Panc1 (cell line): ENCODE data around the gene FSTL5. TPM values are rescaled to one million over a fixed set of nuclear protein-coding genes. Genes with fewer than 3 reads are reported as not detected.
"Not testable (repeated sequence)": the region's sequence is repeated elsewhere in the genome, so short reads cannot be mapped to it uniquely, and the experiment has no call there.

Source experiments
- ATAC-seq: fragments of 200-7000 bp; cut with Tn5 transposase; 2 replicates; pipeline ENCODE4 v1.9.1; 2020; ENCODE audit warnings: mild to moderate bottlenecking, moderate library complexity
- BruUV-seq: library from RNA; stranded (reverse); fragments of 400-500 nt; replicated peaks from 2 replicates; lab custom pipeline; 2021; lab: Mats Ljungman, UMichigan
- CTCF ChIA-PET: fragments of 300-600 bp; sonication (Branson Sonifier 250); formaldehyde crosslinking; loops from one replicate; lab custom pipeline; 2022; ENCODE audit warnings: antibody characterized with exemption; lab: Charles Lee
- POLR2A ChIA-PET: fragments of 300-600 bp; sonication (Branson Sonifier 250); formaldehyde crosslinking; loops from one replicate; lab custom pipeline; 2022; ENCODE audit warnings: antibody characterized with exemption; lab: Charles Lee
- DNase-seq: peaks from one replicate; pipeline ENCODE4 v3.0.0-alpha.2; 2010; ENCODE audit warnings: low read depth, low spot score
- H3K27ac ChIP-seq: 2 replicates; pipeline ENCODE4 v1.5.1; 2011; ENCODE audit warnings: mild to moderate bottlenecking, low read length, inconsistent platforms
- H3K27me3 ChIP-seq: fragments of 200-500 bp; sonication (Bioruptor generic); 2 replicates; pipeline ENCODE4 v1.6.0; 2014; ENCODE audit warnings: low read length, inconsistent platforms; ENCODE audit not compliant: control insufficient read depth, insufficient read depth
- H3K36me3 ChIP-seq: fragments of 200-500 bp; sonication (Bioruptor generic); 2 replicates; pipeline ENCODE4 v1.5.1; 2014; ENCODE audit warnings: inconsistent platforms, mild to moderate bottlenecking, low read length, moderate library complexity; ENCODE audit not compliant: control insufficient read depth, insufficient read depth
- H3K4me1 ChIP-seq: 2 replicates; pipeline ENCODE4 v1.5.1; 2011; ENCODE audit warnings: inconsistent platforms, mild to moderate bottlenecking, low read length, moderate library complexity; ENCODE audit not compliant: control insufficient read depth, insufficient read depth
- H3K4me3 ChIP-seq, 2 experiments: 2 replicates each; pipeline ENCODE4 v1.5.1; 2011 to 2012; ENCODE audit warnings: low read depth in 2 of 2, low read length in 2 of 2, mild to moderate bottlenecking in 2 of 2, inconsistent platforms in 1 of 2, moderate library complexity in 1 of 2
- H3K9me3 ChIP-seq: fragments of 200-500 bp; sonication (Bioruptor generic); 2 replicates; pipeline ENCODE4 v1.5.1; 2014; ENCODE audit warnings: low read depth, mild to moderate bottlenecking, inconsistent platforms, low read length, moderate library complexity; ENCODE audit not compliant: control insufficient read depth, insufficient read depth
- CTCF ChIP-seq: fragments of 450-650 bp; IDR thresholded peaks from 2 replicates; pipeline ENCODE4 v1.5.1; 2017; ENCODE audit warnings: mild to moderate bottlenecking
- POLR2AphosphoS5 ChIP-seq: IDR thresholded peaks from 2 replicates; pipeline ENCODE4 v1.6.1; 2012; ENCODE audit warnings: mild to moderate bottlenecking, low read depth, low read length, moderate library complexity
- REST ChIP-seq, 2 experiments: IDR thresholded peaks; 2 replicates each; pipeline ENCODE4 v1.6.1; 2011 to 2012; ENCODE audit warnings: low read depth in 2 of 2, control low read depth in 1 of 2, low read length in 1 of 2, mild to moderate bottlenecking in 1 of 2, moderate library complexity in 1 of 2; ENCODE audit not compliant: insufficient read depth in 1 of 2
- SIN3A ChIP-seq: IDR thresholded peaks from 2 replicates; pipeline ENCODE4 v1.6.1; 2012; ENCODE audit warnings: low read depth, mild to moderate bottlenecking, low read length, moderate library complexity, borderline replicate concordance; ENCODE audit not compliant: insufficient read depth
- TCF7L2 ChIP-seq: IDR thresholded peaks from 2 replicates; pipeline ENCODE4 v1.6.1; 2011; ENCODE audit warnings: mild to moderate bottlenecking, low read depth, low read length, inconsistent platforms
- in situ Hi-C: cut with HindIII; loops from 2 replicates; pipeline ENCODE4 v1.10.0; 2016; ENCODE audit warnings: low sequenced_read_pairs, low pct_unique_long_range_greater_than_20kb
- intact Hi-C: fragments of 100-400 bp; cut with micrococcal nuclease; formaldehyde crosslinking; loops from one replicate; pipeline ENCODE4 v1.10.0; 2022; ENCODE audit not compliant: unreplicated experiment
- total RNA-seq: library from RNA; stranded (reverse); gene quantifications from one replicate; pipeline ENCODE4 v1.2.1, GENCODE V29; 2021; ENCODE audit not compliant: unreplicated experiment

Gene FSTL5
- total RNA-seq, 1 experiment from 2014 or later, result 0.67 TPM

DNA sequence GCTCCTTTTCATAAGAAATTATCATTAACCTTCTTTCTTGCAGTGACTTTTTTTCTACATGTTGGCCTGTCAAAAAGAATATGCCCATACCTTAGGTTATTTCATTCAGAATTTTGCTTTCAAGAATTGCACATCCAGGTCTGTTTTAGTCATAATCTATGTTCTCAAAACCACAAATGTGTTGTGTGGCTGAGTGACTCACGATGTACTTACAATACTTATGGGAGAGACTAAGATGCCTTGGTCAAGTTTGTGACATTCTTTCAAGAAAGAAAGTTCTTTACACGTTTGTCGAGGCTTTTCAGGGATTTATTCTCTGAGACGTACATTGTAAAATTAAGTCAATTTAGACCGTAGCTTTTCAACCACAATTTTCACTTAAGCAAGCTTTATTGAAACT is 396.7 kb downstream of the FSTL5 start:
- intact Hi-C loops, result no loop called here
- Histone ChIP-seq H3K9me3 (no peaks in the 10 kb centered on the region), H3K4me1 (no peaks in the 10 kb centered on the region), H3K4me3 (no peak overlapping the region), H3K27me3 (no peaks in the 10 kb centered on the region), H3K36me3 (no peaks in the 10 kb centered on the region), H3K27ac (no peak overlapping the region)
- POLR2A ChIA-PET, result no interaction called here
- in situ Hi-C loops, result no loop called here
- BruUV-seq, result no TSS peak
- DNase-seq, result no peak
- CTCF ChIA-PET, result no interaction called here
- no peak for TF ChIP-seq SIN3A
- no peak for TF ChIP-seq TCF7L2
- ATAC-seq, result no peak

- Histone ChIP-seq H3K27me3 (no peaks in the 10 kb centered on the region), H3K4me1 (no peaks in the 10 kb centered on the region), H3K36me3 (no peaks in the 10 kb centered on the region), H3K9me3 (no peaks in the 10 kb centered on the region), H3K4me3 (no peak overlapping the region), H3K27ac (no peak overlapping the region)
- TF ChIP-seq CTCF (no peak), POLR2AphosphoS5 (no peak), SIN3A (no peak), REST (IDR thresholded peaks at IDR 0.05; ENCODE audit: insufficient read depth in 1 of 2, low read depth in 2 of 2, low read length in 1 of 2) (no peak), TCF7L2 (no peak)
- no TSS peak for BruUV-seq
- ChIA-PET POLR2A (no interaction called here), CTCF (no interaction called here)
- ATAC-seq (no peak), DNase-seq (no peak)
- intact Hi-C loops (no loop called here), in situ Hi-C loops (no loop called here)
Measured at GRCh38 chr4:161762796-161763195, 401.0 kb downstream of the FSTL5 start.

DNA sequence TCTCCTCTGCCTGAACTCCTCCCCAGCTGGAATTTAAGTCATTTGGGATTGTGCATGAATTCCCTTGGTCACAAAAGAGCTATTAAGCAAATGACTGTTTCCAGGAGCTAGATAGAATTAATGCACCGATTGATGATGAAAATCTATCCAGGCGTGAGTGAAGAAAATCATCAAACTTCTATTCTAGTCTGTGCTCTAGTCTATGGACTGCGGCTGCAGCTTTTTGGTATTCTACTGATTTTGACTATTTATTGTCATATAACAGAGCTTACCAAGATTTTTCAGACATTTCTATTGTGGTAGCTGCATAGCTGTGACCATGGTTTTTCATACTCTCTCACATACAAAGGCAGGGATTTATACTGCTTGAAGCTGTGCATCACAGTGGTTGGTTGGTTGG is 403.8 kb downstream of the FSTL5 start:
- DNase-seq (no peak), ATAC-seq (no peak)
- no TSS peak for BruUV-seq
- no peaks in the 10 kb centered on the region for H3K9me3 ChIP-seq
- no peak overlapping the region for H3K27ac ChIP-seq
- in situ Hi-C loops, result no loop called here
- POLR2A ChIA-PET, result no interaction called here
- H3K4me1 ChIP-seq, result no peaks in the 10 kb centered on the region
- CTCF ChIA-PET, result no interaction called here
- no peaks in the 10 kb centered on the region for H3K36me3 ChIP-seq
- no peak overlapping the region for H3K4me3 ChIP-seq
- intact Hi-C loops, result no loop called here
- no peaks in the 10 kb centered on the region for H3K27me3 ChIP-seq
- TF ChIP-seq REST (IDR thresholded peaks at IDR 0.05; ENCODE audit: insufficient read depth in 1 of 2, low read depth in 2 of 2, low read length in 1 of 2), result no peak

- CTCF ChIA-PET, H3K36me3 ChIP-seq, H3K4me3 ChIP-seq, POLR2A ChIA-PET, intact Hi-C loops, H3K4me1 ChIP-seq, H3K27me3 ChIP-seq, in situ Hi-C loops, ATAC-seq, H3K9me3 ChIP-seq, DNase-seq, BruUV-seq, H3K27ac ChIP-seq: not testable (repeated sequence)
Measured at GRCh38 chr4:161758412-161758811, 405.4 kb downstream of the FSTL5 start.
